Spleen (tissue), 3 donors: ENCODE results near the gene OLIG2.

Source experiments
- POLR2A ChIP-seq, 3 donors: fragments of 450-650 bp; IDR thresholded peaks; one replicate each; pipeline ENCODE4 v1.5.1; 2017; ENCODE audit warnings: antibody characterized with exemption in 3 of 3, mild to moderate bottlenecking in 1 of 3
- POLR2AphosphoS5 ChIP-seq, 3 donors: sonication (generic); formaldehyde crosslinking; IDR thresholded peaks; one replicate each; pipeline ENCODE4 v1.5.1; 2017; ENCODE audit warnings: antibody characterized with exemption in 3 of 3

DNA sequence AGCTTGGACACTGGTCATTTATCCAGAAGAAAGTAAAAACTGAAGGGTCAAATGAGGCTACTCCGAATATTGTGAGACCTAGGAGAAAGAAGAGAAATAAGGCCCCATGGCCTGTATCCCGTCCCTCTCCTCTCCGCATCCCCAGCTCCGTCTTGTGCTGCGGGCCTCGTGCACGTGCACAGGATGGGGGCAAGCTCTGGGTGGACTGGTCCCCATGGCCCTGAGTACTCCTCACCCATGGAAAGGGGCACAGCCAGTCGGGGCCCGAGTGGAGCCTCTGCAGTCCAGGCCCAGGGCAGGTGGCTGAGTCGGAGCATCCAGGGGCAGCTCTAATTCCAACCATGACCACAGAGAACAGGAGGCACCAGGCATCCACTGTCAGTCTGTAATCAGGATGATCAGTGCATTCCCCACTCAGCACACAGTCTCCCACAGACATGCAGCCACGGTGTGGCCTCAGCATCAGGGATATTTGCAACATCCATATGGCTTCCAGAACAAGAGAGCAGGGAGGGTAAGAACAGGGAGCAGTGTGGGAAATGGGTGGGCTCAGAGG, 31.7 kb downstream of the OLIG2 start:
- TF ChIP-seq POLR2AphosphoS5 (IDR thresholded peaks at IDR 0.05) (no peak), POLR2A (IDR thresholded peaks at IDR 0.05) (no peak)
